ENCODE results near the gene IGFBPL1. TPM values are rescaled to one million over a fixed set of nuclear protein-coding genes. Genes with fewer than 3 reads are reported as not detected.
A peak's percentile ranks its signal among the peaks of the same experiment; 100 is the strongest.

Gene IGFBPL1
- total and polyA plus RNA-seq, 4 donors, result 0.08 TPM; not detected in 3

- H3K4me1 ChIP-seq (ENCODE audit: control insufficient read depth in 4 of 4, insufficient read depth in 4 of 4, low read length in 3 of 4), result peaks cover 15 to 61% (median 56%) of the 10 kb centered on the region in 4 donors
- DNase-seq (ENCODE audit: low spot score), result no peak
- no peaks in the 10 kb centered on the region for H3K36me3 ChIP-seq (ENCODE audit: control insufficient read depth in 4 of 4, insufficient read depth in 3 of 4, low read depth in 1 of 4, low read length in 3 of 4)
- TF ChIP-seq NR2F2 (IDR thresholded peaks at IDR 0.05), result peak; percentile 24
- TF ChIP-seq ATF3 (IDR thresholded peaks at IDR 0.05), result no peak
- peak; percentile 48 for TF ChIP-seq FOXA2 (IDR thresholded peaks at IDR 0.05)
- TF ChIP-seq REST (IDR thresholded peaks at IDR 0.05), result peak; percentile 72
- TF ChIP-seq CTCF (IDR thresholded peaks at IDR 0.05; ENCODE audit: low read depth, low read length, missing input control), result no peak
- TF ChIP-seq TAF1 (conservative IDR thresholded peaks at IDR 0.05), result peak; percentile 55
- peak; percentile 85 for TF ChIP-seq MAX (IDR thresholded peaks at IDR 0.05)
- TF ChIP-seq YY1 (IDR thresholded peaks at IDR 0.05), result peak; percentile 84
- peak; percentile 77 to 83 for TF ChIP-seq JUND (IDR thresholded peaks at IDR 0.05)
- TF ChIP-seq ZBTB33 (IDR thresholded peaks at IDR 0.05), result peak; percentile 78
- TF ChIP-seq HNF4A (conservative IDR thresholded peaks at IDR 0.05), result peak; percentile 91 to 92
- TF ChIP-seq GABPA (IDR thresholded peaks at IDR 0.05 in 1 of 2, conservative IDR thresholded peaks at IDR 0.05 in 1 of 2), result no peak
- TF ChIP-seq FOXA1 (IDR thresholded peaks at IDR 0.05), result no peak
- TF ChIP-seq RXRA (IDR thresholded peaks at IDR 0.05), result peak; percentile 90 to 91
- peak; percentile 97 for TF ChIP-seq SP1 (IDR thresholded peaks at IDR 0.05)
- peak in 1 of 2 donors; percentile 27 for TF ChIP-seq EGR1 (IDR thresholded peaks at IDR 0.05; ENCODE audit: low read depth in 2 of 2)
- TF ChIP-seq RAD21 (IDR thresholded peaks at IDR 0.05), result no peak
- peak; percentile 71 for TF ChIP-seq HNF4G (IDR thresholded peaks at IDR 0.05)
- no peak overlapping the region for H3K4me3 ChIP-seq (ENCODE audit: low read depth in 1 of 3, low read length in 3 of 3)
- H3K9me3 ChIP-seq (ENCODE audit: control insufficient read depth in 4 of 4, low read length in 3 of 4), result peaks cover 2 to 10% (median 4%) of the 10 kb centered on the region in 4 donors
- no peaks in the 10 kb centered on the region for H3K27me3 ChIP-seq (ENCODE audit: control insufficient read depth in 4 of 4, insufficient read depth in 4 of 4, low read length in 3 of 4)
- WGBS, result 40% methylated on average over 4 of the region's 4 CpGs
- H3K9ac ChIP-seq (ENCODE audit: low read depth in 1 of 2, low read length in 2 of 2), result peak overlapping the region in 1 of 2 donors; percentile 70
- H3K27ac ChIP-seq (ENCODE audit: low read depth in 1 of 2, low read length in 2 of 2), result peak overlapping the region; percentile 74 to 80
Observed at GRCh38 chr9:38386319-38386895, 37.8 kb downstream of the IGFBPL1 start.

Data from liver (tissue), 9 donors.